GM18909 (cell line): ENCODE measurements around the gene CCDC89.
A peak's percentile ranks its signal among the peaks of the same experiment; 100 is the strongest.
"Not testable (repeated sequence)": the region's sequence is repeated elsewhere in the genome, so short reads cannot be mapped to it uniquely, and the experiment has no call there.

Source experiments
- ATAC-seq: cut with Tn5 transposase; IDR thresholded peaks from one replicate; pipeline ENCODE4 v1.9.1; 2021; ENCODE audit warnings: mild to moderate bottlenecking; ENCODE audit not compliant: unreplicated experiment, poor library complexity

CCDC89 gene

DNA sequence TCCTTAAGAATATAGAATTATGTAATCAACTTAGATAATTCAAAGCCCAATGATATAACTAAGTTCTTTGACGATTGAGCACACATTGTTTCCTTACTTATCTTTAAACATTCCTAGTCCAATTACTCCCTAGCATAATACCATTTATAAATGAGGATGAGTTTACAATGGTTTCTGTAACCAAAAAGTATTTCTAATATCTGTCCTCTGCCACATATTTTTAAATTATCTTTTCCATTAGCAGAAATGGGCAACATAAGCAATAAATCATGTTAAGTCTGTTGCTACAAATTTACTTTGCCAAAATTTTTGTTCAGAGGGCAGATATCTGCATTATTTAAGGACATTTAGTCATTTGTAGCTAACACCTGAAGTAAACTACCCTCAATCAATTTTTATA is 27.8 kb downstream of the CCDC89 start:
- no peak for ATAC-seq

- ATAC-seq = no peak
Measured at GRCh38 chr11:85656777-85657176, 29.2 kb downstream of the CCDC89 start.

GRCh38 chr11:85654343-85654742 is 31.7 kb downstream of the CCDC89 start:
- ATAC-seq = not testable (repeated sequence)

- ATAC-seq = no peak
Measured at GRCh38 chr11:85652786-85653447, 33.1 kb downstream of the CCDC89 start.

DNA sequence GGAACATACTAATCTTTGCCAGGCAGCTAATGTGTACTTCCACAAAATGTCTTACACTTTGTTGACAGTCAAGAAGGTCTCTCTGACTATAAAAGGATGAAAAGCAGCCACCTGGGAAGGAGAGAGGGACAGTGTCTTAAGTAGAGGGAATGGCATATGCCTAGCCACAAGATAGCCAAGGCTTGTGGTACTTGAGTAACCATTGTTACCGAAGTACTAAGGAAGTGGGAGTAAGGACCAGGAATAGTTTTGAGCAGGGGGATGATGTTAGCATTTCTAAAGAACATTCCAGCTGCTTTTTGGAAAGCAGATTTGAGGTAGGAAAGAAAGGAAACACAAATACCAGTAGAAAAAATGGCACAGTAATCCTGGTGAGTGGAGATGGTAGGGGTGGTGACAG is 34.9 kb downstream of the CCDC89 start:
- ATAC-seq = no peak

GRCh38 chr11:85647604-85648299 is 38.2 kb downstream of the CCDC89 start, which contains the start of gene TMEM126A:
Gene TMEM126A, plus strand, starts transcription at chr11:85647967. Its CDS starts 2,289 bp downstream, at chr11:85650256.
- peak; percentile 99 for ATAC-seq

GRCh38 chr11:85647078-85647477 is 38.9 kb downstream of the CCDC89 start:
- peak; percentile 8 for ATAC-seq

DNA sequence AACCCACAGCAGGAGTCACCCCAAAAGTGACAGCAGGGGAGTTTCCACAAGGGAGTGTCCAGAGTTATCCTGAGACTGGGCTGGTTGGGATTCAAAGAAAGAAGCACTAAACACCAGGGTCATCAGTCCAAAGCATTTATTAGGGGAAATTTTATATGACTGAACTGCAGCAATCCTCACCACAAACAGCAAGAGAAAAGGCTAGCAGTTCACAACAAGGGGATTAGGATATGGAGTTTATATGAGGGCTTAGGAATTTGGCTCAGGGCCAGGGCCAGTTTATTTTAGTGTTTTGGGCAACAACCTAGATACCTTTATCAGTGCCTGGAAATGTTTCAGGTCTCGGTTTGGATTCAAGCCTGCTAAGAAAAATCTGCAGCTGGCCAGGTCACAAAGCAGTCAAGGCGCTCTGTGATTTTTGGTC is 42.8 kb downstream of the CCDC89 start:
- no peak for ATAC-seq

GRCh38 chr11:85634747-85635146 is 51.2 kb downstream of the CCDC89 start:
- no peak for ATAC-seq
